ENCODE results near the gene ITGA7. TPM values are rescaled to one million over a fixed set of nuclear protein-coding genes. Genes with fewer than 3 reads are reported as not detected.
A peak's percentile ranks its signal among the peaks of the same experiment; 100 is the strongest.

The ITGA7 gene, protein sequence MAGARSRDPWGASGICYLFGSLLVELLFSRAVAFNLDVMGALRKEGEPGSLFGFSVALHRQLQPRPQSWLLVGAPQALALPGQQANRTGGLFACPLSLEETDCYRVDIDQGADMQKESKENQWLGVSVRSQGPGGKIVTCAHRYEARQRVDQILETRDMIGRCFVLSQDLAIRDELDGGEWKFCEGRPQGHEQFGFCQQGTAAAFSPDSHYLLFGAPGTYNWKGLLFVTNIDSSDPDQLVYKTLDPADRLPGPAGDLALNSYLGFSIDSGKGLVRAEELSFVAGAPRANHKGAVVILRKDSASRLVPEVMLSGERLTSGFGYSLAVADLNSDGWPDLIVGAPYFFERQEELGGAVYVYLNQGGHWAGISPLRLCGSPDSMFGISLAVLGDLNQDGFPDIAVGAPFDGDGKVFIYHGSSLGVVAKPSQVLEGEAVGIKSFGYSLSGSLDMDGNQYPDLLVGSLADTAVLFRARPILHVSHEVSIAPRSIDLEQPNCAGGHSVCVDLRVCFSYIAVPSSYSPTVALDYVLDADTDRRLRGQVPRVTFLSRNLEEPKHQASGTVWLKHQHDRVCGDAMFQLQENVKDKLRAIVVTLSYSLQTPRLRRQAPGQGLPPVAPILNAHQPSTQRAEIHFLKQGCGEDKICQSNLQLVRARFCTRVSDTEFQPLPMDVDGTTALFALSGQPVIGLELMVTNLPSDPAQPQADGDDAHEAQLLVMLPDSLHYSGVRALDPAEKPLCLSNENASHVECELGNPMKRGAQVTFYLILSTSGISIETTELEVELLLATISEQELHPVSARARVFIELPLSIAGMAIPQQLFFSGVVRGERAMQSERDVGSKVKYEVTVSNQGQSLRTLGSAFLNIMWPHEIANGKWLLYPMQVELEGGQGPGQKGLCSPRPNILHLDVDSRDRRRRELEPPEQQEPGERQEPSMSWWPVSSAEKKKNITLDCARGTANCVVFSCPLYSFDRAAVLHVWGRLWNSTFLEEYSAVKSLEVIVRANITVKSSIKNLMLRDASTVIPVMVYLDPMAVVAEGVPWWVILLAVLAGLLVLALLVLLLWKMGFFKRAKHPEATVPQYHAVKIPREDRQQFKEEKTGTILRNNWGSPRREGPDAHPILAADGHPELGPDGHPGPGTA
- 76.4 and 86.1 TPM in 2 replicates for total RNA-seq (2021; fragmentation: NEBNext Ultra II Directional; extraction: Animal tissue kit (Norgen Biotek cat#: 25700))
- 57.6 and 81.5 TPM in 2 replicates for polyA plus RNA-seq (2011; rRNA removed)
- 83.6 TPM for polyA plus RNA-seq (2011; cell fraction: cytosol; rRNA removed)
- polyA plus RNA-seq (2011; cell fraction: nucleus; rRNA removed), result 576 TPM
- polyA plus RNA-seq (2012, experiment 1 of 2), result 88.5 to 116 TPM (median 98.2 TPM) in 4 replicates
- polyA plus RNA-seq (2012, experiment 2 of 2), result 49.5 TPM
- polyA plus RNA-seq (2013, experiment 1 of 2), result 53.7 TPM
- polyA plus RNA-seq (2013, experiment 2 of 2), result 44.3 TPM
- 39.1 and 41.6 TPM in 2 replicates for polyA minus RNA-seq (2011; rRNA and poly(A)+ RNA removed)
- polyA minus RNA-seq (2011; cell fraction: cytosol; rRNA and poly(A)+ RNA removed), result 30.8 TPM
- 103 TPM for polyA minus RNA-seq (2011; cell fraction: nucleus; rRNA and poly(A)+ RNA removed)
- long read RNA-seq, experiment 1, partial matches to known transcripts, result 8 of 10 reads
- long read RNA-seq, experiment 1, other reads (novel, unspliced or antisense), result 2 of 10 reads
- long read RNA-seq, experiment 2, partial matches to known transcripts, result 0 of 1 reads
- long read RNA-seq, experiment 2, other reads (novel, unspliced or antisense), result 1 of 1 reads

DNA sequence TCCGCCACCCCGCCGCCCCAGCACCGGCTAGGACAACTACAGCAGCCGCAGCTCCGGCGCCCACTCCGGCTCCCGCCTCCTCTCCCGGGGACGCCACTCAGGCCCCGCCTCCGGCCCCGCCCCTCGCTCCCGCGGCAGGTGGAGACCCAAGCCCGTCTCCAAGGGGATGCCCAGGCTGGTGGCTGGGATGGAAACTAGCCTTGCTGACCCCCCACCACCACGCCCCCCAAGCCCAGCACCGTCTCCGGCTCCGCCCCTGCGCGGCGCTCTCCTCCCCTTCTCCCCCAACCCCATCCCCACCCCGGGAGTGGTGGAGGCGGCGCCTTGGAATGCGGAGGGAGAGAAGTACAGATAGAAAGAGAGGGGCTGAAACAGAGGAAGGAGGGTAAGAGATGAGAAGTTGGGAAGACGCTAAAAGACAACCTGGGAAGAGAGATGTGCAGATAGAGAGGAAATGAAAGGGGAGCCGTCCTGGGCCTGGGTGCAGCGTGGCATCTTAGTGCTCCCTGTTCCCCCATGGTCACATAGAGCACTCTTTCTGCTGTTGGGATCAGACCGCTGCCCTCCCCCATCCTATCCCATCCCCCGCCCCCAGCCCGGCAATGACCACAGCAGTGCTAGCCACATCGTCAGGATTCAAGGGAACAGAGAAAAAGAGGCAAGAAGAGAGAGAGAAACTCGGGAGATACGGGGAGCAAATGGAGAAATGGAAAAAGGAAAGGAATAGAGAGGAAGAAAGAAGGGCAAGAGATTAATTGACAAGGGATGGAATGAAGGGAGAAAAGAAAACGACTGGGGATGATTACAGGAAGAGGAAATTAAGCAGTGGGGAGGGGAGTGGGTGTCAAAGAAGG is at the start of gene ITGA7:
Gene ITGA7, minus strand, starts transcription at position 64 of the 854 bp plus-strand sequence. CDS start 222 bp downstream, outside the sequence.
- POLR2A ChIA-PET (ENCODE audit: partially characterized antibody), result interaction anchor here (1.0 to 3.6 kb wide), 11 partner anchors 9 to 123 kb away, joined by 5 to 39 read pairs (median 9); partner anchors contain the start of genes BLOC1S1, CD63 and RDH5
- Histone ChIP-seq H4K20me1 (replicated peaks in 1 of 2; ENCODE audit: control insufficient read depth in 1 of 2, insufficient read depth in 2 of 2, low read length in 2 of 2) (peaks cover 0 to 11% of the 10 kb centered on the region in 2 experiments), H3K9me3 (ENCODE audit: insufficient read depth in 2 of 2, low read depth in 1 of 2, low read length in 1 of 2) (no peaks in the 10 kb centered on the region), H2BK12ac (ENCODE audit: low read depth, low read length) (peak within 1 kb of the TSS; percentile 60; the same call in 1 of the 2 replicates), H3K4me3 (ENCODE audit: extremely low read depth in 1 of 4, insufficient read depth in 2 of 4, low read depth in 3 of 4, low read length in 4 of 4) (peak within 1 kb of the TSS; percentile 83 to 88 (median 86)), H2BK20ac (ENCODE audit: low read length) (peak within 1 kb of the TSS; percentile 29; the same call in 1 of the 2 replicates), H3K4me1 (replicated peaks in 1 of 4; ENCODE audit: control insufficient read depth in 3 of 4, insufficient read depth in 4 of 4, low read length in 3 of 4) (peaks cover 0 to 25% (median 8%) of the 10 kb centered on the region in 4 experiments; a peak in 5 of 7 replicates), H3K14ac (ENCODE audit: insufficient read length) (no peak within 1 kb of the TSS), H3K9ac (replicated peaks in 1 of 4; ENCODE audit: extremely low read depth in 1 of 4, low read depth in 3 of 4, low read length in 3 of 4) (peak within 1 kb of the TSS; percentile 51 to 74 (median 58)), H2BK15ac (ENCODE audit: low read length) (peak within 1 kb of the TSS; percentile 10; the same call in 1 of the 2 replicates), H2BK5ac (ENCODE audit: low read depth, low read length) (peak within 1 kb of the TSS; percentile 72; the same call in 1 of the 2 replicates), H3K79me2 (ENCODE audit: control insufficient read depth in 1 of 2, insufficient read depth in 2 of 2, low read length in 2 of 2) (peaks cover 0 to 32% of the 10 kb centered on the region in 2 experiments; a peak in 2 of 4 replicates), H4K91ac (replicated peaks; ENCODE audit: insufficient read length, low read length) (peak within 1 kb of the TSS; percentile 40), H4K5ac (ENCODE audit: insufficient read length, low read depth, low read length) (peak within 1 kb of the TSS; percentile 69), H2AK5ac (ENCODE audit: low read depth, low read length) (no peak within 1 kb of the TSS; the same call in 1 of the 2 replicates), H2AFZ (ENCODE audit: low read length) (peak within 1 kb of the TSS; percentile 96), H3K27me3 (replicated peaks in 1 of 4; ENCODE audit: control insufficient read depth in 3 of 4, extremely low read depth in 1 of 4, insufficient read depth in 3 of 4, low read length in 3 of 4) (peaks cover 0 to 3% (median 0%) of the 10 kb centered on the region in 4 experiments; a peak in 5 of 7 replicates), H3K4me2 (ENCODE audit: insufficient read depth in 1 of 2, low read depth in 2 of 2, low read length in 2 of 2) (peak within 1 kb of the TSS; percentile 91 to 100), H3K23ac (ENCODE audit: insufficient read length) (no peak within 1 kb of the TSS), H3K18ac (ENCODE audit: extremely low read depth, low read length) (peak within 1 kb of the TSS; percentile 73), H3K36me3 (ENCODE audit: control insufficient read depth in 2 of 4, insufficient read depth in 4 of 4, low read length in 3 of 4) (no peaks in the 10 kb centered on the region; a peak in 1 of 8 replicates), H3K27ac (ENCODE audit: low read depth, low read length) (0 out of 2 replicates have a peak within 1 kb of the TSS, but pooled peaks have one; percentile 54), H3K79me1 (ENCODE audit: low read depth, low read length) (peaks cover 11% of the 10 kb centered on the region; the same call in 1 of the 2 replicates), H3K4ac (replicated peaks; ENCODE audit: insufficient read length, low read depth, low read length) (no peak within 1 kb of the TSS), H3K23me2 (ENCODE audit: low read depth, low read length) (peaks cover 15% of the 10 kb centered on the region), H4K8ac (ENCODE audit: extremely low read depth, insufficient read depth, low read length) (no peak within 1 kb of the TSS; the same call in 1 of the 2 replicates), H3K56ac (replicated peaks; ENCODE audit: insufficient read length, low read depth, low read length) (peak within 1 kb of the TSS; percentile 20), H2BK120ac (replicated peaks; ENCODE audit: low read depth, low read length) (no peak within 1 kb of the TSS)
- FAIRE-seq, result no peak
- peak; percentile 83 to 99 for DNase-seq (ENCODE audit: low read depth in 1 of 2, low spot score in 2 of 2)
- CTCF ChIA-PET (ENCODE audit: partially characterized antibody), result interaction anchor here (2.3 to 5.1 kb wide), 9 partner anchors 8 to 29 kb away, joined by 12 to 38 read pairs (median 24); partner anchors contain the start of genes BLOC1S1, CD63 and RDH5
- WGBS, 2 experiments (ENCODE audit: extremely low coverage in 1 of 2, insufficient coverage in 1 of 2, insufficient read length in 1 of 2, insufficient replicate concordance in 2 of 2, low coverage in 1 of 2, low lambda C conversion rate in 2 of 2, missing lambda C conversion rate in 1 of 2), result 1% methylated on average over 12 of the region's 39 CpGs; no CpG with 5 or more reads in 1 of the 2 experiments
- TF ChIP-seq SAP30 (IDR thresholded peaks at IDR 0.05; ENCODE audit: insufficient read depth, insufficient replicate concordance, low read length) (no peak), CEBPB (IDR thresholded peaks at IDR 0.05; ENCODE audit: low read depth, low read length) (no peak)
